Activated B cell treated with CpG ODN at 0.5 μM for 24 hours (primary cell): ENCODE results near the gene FBRS. TPM values are rescaled to one million over a fixed set of nuclear protein-coding genes. Genes with fewer than 3 reads are reported as not detected.

Experiments used
- ATAC-seq: fragments of 200-7000 bp; cut with Tn5 transposase; one replicate; pipeline ENCODE4 v1.10.0; 2021; ENCODE audit warnings: low read depth, mild to moderate bottlenecking, moderate library complexity
- CTCF ChIA-PET: fragments of 350-600 bp; sonication (Branson Sonifier 250); formaldehyde crosslinking; loops from one replicate; lab custom pipeline; 2021; ENCODE audit warnings: antibody characterized with exemption; lab: Charles Lee
- POLR2A ChIA-PET: fragments of 350-600 bp; sonication (Branson Sonifier 250); formaldehyde crosslinking; loops from one replicate; lab custom pipeline; 2021; ENCODE audit warnings: antibody characterized with exemption; lab: Charles Lee
- DNase-seq: peaks from one replicate; pipeline ENCODE4 v3.0.0; 2022
- H3K27ac Mint-ChIP-seq: one replicate; pipeline ENCODE4 v1.8.0; 2020; ENCODE audit warnings: mixed read lengths
- H3K27me3 Mint-ChIP-seq: one replicate; pipeline ENCODE4 v1.8.0; 2021; ENCODE audit warnings: mixed read lengths
- H3K36me3 Mint-ChIP-seq: one replicate; pipeline ENCODE4 v1.8.0; 2021; ENCODE audit warnings: low read depth, mixed read lengths
- H3K4me1 Mint-ChIP-seq: one replicate; pipeline ENCODE4 v1.8.0; 2021; ENCODE audit warnings: mixed read lengths
- H3K4me3 Mint-ChIP-seq: one replicate; pipeline ENCODE4 v1.8.0; 2020; ENCODE audit warnings: mild to moderate bottlenecking, mixed read lengths
- H3K9me3 Mint-ChIP-seq: one replicate; pipeline ENCODE4 v1.8.0; 2020; ENCODE audit warnings: mixed read lengths
- CTCF ChIP-seq: fragments of 200-600 bp; IDR thresholded peaks from one replicate; pipeline ENCODE4 v1.8.0; 2022; ENCODE audit warnings: antibody characterized with exemption, mild to moderate bottlenecking
- intact Hi-C: fragments of 100-400 bp; cut with micrococcal nuclease; formaldehyde crosslinking; loops from one replicate; pipeline ENCODE4 v1.15.1; 2024
- total RNA-seq: library from RNA; stranded (reverse); gene quantifications from 2 replicates; pipeline ENCODE4 v1.2.3, GENCODE V29; 2022

The FBRS gene
- total RNA-seq, 1 donor from 2014 or later, result 204 TPM

- no peak for TF ChIP-seq CTCF
- no peaks in the 10 kb centered on the region for H3K36me3 Mint-ChIP-seq
- no peaks in the 10 kb centered on the region for H3K9me3 Mint-ChIP-seq
- intact Hi-C loops, result no loop called here
- H3K4me3 Mint-ChIP-seq, result no peak overlapping the region
- CTCF ChIA-PET, result interaction anchor here (1.1 kb wide), 1 partner anchor 16 kb away, joined by 4 read pairs; no protein-coding TSS in a partner anchor
- no peak overlapping the region for H3K27ac Mint-ChIP-seq
- ATAC-seq, result no peak
- H3K4me1 Mint-ChIP-seq, result no peaks in the 10 kb centered on the region
- POLR2A ChIA-PET, result interaction anchor here (0.6 to 0.7 kb wide), 3 partner anchors 12 to 241 kb away, joined by 3 to 7 read pairs (median 5); no protein-coding TSS in a partner anchor
- no peak for DNase-seq
- H3K27me3 Mint-ChIP-seq, result no peaks in the 10 kb centered on the region
Observed at GRCh38 chr16:30644334-30644830, 13.8 kb upstream of the FBRS start.

GRCh38 chr16:30645727-30646126 lies 12.5 kb upstream of the FBRS start:
- ChIA-PET CTCF (no interaction called here), POLR2A (interaction anchor here (0.7 kb wide), 1 partner anchor 224 kb away, joined by 5 read pairs; no protein-coding TSS in a partner anchor)
- DNase-seq (no peak), ATAC-seq (no peak)
- H3K36me3 Mint-ChIP-seq, result peaks cover 4% of the 10 kb centered on the region
- no peak overlapping the region for H3K4me3 Mint-ChIP-seq
- TF ChIP-seq CTCF, result no peak
- intact Hi-C loops, result no loop called here
- H3K4me1 Mint-ChIP-seq, result peaks cover 9% of the 10 kb centered on the region
- H3K9me3 Mint-ChIP-seq, result no peaks in the 10 kb centered on the region
- no peak overlapping the region for H3K27ac Mint-ChIP-seq
- no peaks in the 10 kb centered on the region for H3K27me3 Mint-ChIP-seq

GRCh38 chr16:30647274-30647571 lies 11.0 kb upstream of the FBRS start:
- peaks cover 18% of the 10 kb centered on the region for H3K4me1 Mint-ChIP-seq
- no peaks in the 10 kb centered on the region for H3K9me3 Mint-ChIP-seq
- TF ChIP-seq CTCF, result no peak
- DNase-seq (no peak), ATAC-seq (no peak)
- no peak overlapping the region for H3K27ac Mint-ChIP-seq
- peaks cover 9% of the 10 kb centered on the region for H3K36me3 Mint-ChIP-seq
- H3K27me3 Mint-ChIP-seq, result no peaks in the 10 kb centered on the region
- intact Hi-C loops, result no loop called here
- CTCF ChIA-PET, result no interaction called here
- H3K4me3 Mint-ChIP-seq, result no peak overlapping the region
- POLR2A ChIA-PET, result interaction anchor here (0.6 kb wide), 1 partner anchor 39 kb away, joined by 3 read pairs; no protein-coding TSS in a partner anchor

DNA sequence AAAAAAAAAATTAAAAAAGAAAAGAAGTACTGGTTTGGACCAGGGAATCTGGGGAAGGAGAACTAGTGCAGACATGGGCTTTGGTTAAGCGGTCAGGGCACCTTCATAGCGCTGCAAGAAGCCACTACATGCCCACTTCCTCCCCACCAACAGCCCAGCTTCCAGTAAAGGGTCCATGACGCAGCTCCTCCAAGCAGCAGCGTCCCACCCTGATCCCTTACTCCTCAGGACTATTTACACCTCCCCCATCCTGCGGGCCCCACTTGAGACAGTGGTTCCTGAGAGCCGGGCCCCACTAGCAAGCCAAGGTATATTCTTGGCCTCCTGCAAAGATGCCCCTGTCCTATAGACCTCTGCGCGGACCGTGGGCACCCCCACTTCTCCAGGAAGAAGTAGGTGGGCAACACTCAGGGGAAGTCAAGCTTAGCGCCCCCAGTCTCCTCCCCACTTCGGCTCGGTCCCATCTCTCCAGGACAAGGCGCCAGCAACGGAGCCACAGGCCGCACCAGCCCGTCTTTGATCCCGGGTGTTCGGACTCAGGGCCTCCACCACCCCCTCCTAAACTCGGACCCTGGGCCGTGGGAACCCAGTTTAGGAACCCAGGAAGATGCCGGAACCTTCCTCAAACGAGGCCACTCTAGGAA lies 8.4 kb upstream of the FBRS start:
- H3K4me3 Mint-ChIP-seq, result peak overlapping the region; percentile 96
- peaks cover 24% of the 10 kb centered on the region for H3K4me1 Mint-ChIP-seq
- POLR2A ChIA-PET, result interaction anchor here (0.5 to 2.9 kb wide), 36 partner anchors 10 to 918 kb away, joined by 3 to 96 read pairs (median 6); partner anchors contain the start of genes ALDOA, ARMC5, DCTPP1 and FBRS
- H3K9me3 Mint-ChIP-seq, result no peaks in the 10 kb centered on the region
- no peak for TF ChIP-seq CTCF
- CTCF ChIA-PET, result interaction anchor here (1.1 to 2.7 kb wide), 8 partner anchors 11 to 267 kb away, joined by 3 to 13 read pairs (median 6); partner anchors contain the start of genes SEPTIN1 and ZNF764
- peak overlapping the region; percentile 95 for H3K27ac Mint-ChIP-seq
- no peaks in the 10 kb centered on the region for H3K27me3 Mint-ChIP-seq
- intact Hi-C loops, result loop anchor here (1.0 to 10.0 kb wide), 15 partner anchors 8 to 585 kb away; partner anchors contain the start of genes ALDOA, CFAP119, DCTPP1 and FBRS
- no peak for DNase-seq
- ATAC-seq, result peak; percentile 1
- H3K36me3 Mint-ChIP-seq, result peaks cover 29% of the 10 kb centered on the region
